ENCODE data around the gene HDAC4.

The HDAC4 gene

GRCh38 chr2:239152239-239152915 is 248.4 kb downstream of the HDAC4 start:
- no peak for DNase-seq (ENCODE audit: low read depth)
- no peak overlapping the region for H3K4me3 ChIP-seq (ENCODE audit: low read length)
- no peak for TF ChIP-seq CTCF (conservative IDR thresholded peaks at IDR 0.05; ENCODE audit: low read depth, low read length)

GRCh38 chr2:239151201-239152131 is 249.4 kb downstream of the HDAC4 start:
- H3K4me3 ChIP-seq (ENCODE audit: low read length): no peak overlapping the region
- no peak for DNase-seq (ENCODE audit: low read depth)
- TF ChIP-seq CTCF (conservative IDR thresholded peaks at IDR 0.05; ENCODE audit: low read depth, low read length): no peak

- no peak overlapping the region for H3K4me3 ChIP-seq (ENCODE audit: low read length)
- DNase-seq (ENCODE audit: low read depth): no peak
- no peak for TF ChIP-seq CTCF (conservative IDR thresholded peaks at IDR 0.05; ENCODE audit: low read depth, low read length)
These were observed 250.5 kb downstream of the HDAC4 start for GRCh38 chr2:239150125-239151011.

- no peak for DNase-seq (ENCODE audit: low read depth)
- H3K4me3 ChIP-seq (ENCODE audit: low read length): no peak overlapping the region
- TF ChIP-seq CTCF (conservative IDR thresholded peaks at IDR 0.05; ENCODE audit: low read depth, low read length): no peak
These were observed 251.3 kb downstream of the HDAC4 start for GRCh38 chr2:239149501-239149900.

- no peak overlapping the region for H3K4me3 ChIP-seq (ENCODE audit: low read length)
- no peak for TF ChIP-seq CTCF (conservative IDR thresholded peaks at IDR 0.05; ENCODE audit: low read depth, low read length)
- no peak for DNase-seq (ENCODE audit: low read depth)
These were observed 252.2 kb downstream of the HDAC4 start for GRCh38 chr2:239148495-239149200.

- DNase-seq (ENCODE audit: low read depth): no peak
- no peak overlapping the region for H3K4me3 ChIP-seq (ENCODE audit: low read length)
- no peak for TF ChIP-seq CTCF (conservative IDR thresholded peaks at IDR 0.05; ENCODE audit: low read depth, low read length)
These were observed 253.4 kb downstream of the HDAC4 start for GRCh38 chr2:239147376-239147775.

All from retinal pigment epithelial cell (primary cell).